Thyroid gland (tissue), 4 donors: ENCODE measurements around the gene ASB15.

Experiments
- CTCF ChIP-seq, 6 experiments: fragments of 200-600 bp in 3 of 6; fragments of 450-650 bp in 3 of 6; sonication (generic) in 3 of 6; IDR thresholded peaks; one replicate each; pipeline ENCODE4 v1.5.1; 2016 to 2019; ENCODE audit warnings: antibody characterized with exemption in 6 of 6, mild to moderate bottlenecking in 2 of 6, inconsistent platforms in 1 of 6, moderate library complexity in 1 of 6
- POLR2A ChIP-seq, 2 donors: fragments of 450-650 bp; IDR thresholded peaks; one replicate each; pipeline ENCODE4 v1.6.1; 2017; ENCODE audit warnings: antibody characterized with exemption in 2 of 2, mild to moderate bottlenecking in 2 of 2, moderate library complexity in 1 of 2

- TF ChIP-seq CTCF (IDR thresholded peaks at IDR 0.05) (no peak), POLR2A (IDR thresholded peaks at IDR 0.05) (no peak)
Measured at GRCh38 chr7:123673752-123674398, 72.3 kb downstream of the ASB15 start.
